HL-60 (cell line): Measurements from ENCODE around the gene CALN1.
"Not testable (repeated sequence)": the region's sequence is repeated elsewhere in the genome, so short reads cannot be mapped to it uniquely, and the experiment has no call there.

ENCODE experiments used
- DNase-seq, 2 experiments: peaks; one replicate each; pipeline ENCODE4 v3.0.0-alpha.2; 2010 to 2020; ENCODE audit warnings: low read depth in 1 of 2, low spot score in 1 of 2
- H3K27ac ChIP-seq: fragments of 250-450 bp; sonication (Bioruptor Pico); replicated peaks from 2 replicates; pipeline ENCODE4 v1.5.1; 2020; ENCODE audit warnings: mild to moderate bottlenecking, moderate library complexity
- H3K27me3 ChIP-seq: fragments of 250-450 bp; sonication (Bioruptor Pico); 2 replicates; pipeline ENCODE4 v1.5.1; 2021; ENCODE audit warnings: mild to moderate bottlenecking, moderate library complexity; ENCODE audit not compliant: insufficient read depth, poor library complexity, severe bottlenecking
- H3K4me3 ChIP-seq: replicated peaks from 2 replicates; pipeline ENCODE4 v1.5.1; 2011; ENCODE audit warnings: mild to moderate bottlenecking, control low read depth, low read length; ENCODE audit not compliant: insufficient read depth
- CTCF ChIP-seq: IDR thresholded peaks from one replicate; pipeline ENCODE4 v1.5.1; 2011; ENCODE audit warnings: low read length, control low read depth, inconsistent platforms; ENCODE audit not compliant: insufficient read depth
- GABPA ChIP-seq: IDR thresholded peaks from 2 replicates; pipeline ENCODE4 v1.6.1; 2012; ENCODE audit warnings: low read depth
- POLR2AphosphoS5 ChIP-seq: IDR thresholded peaks from 2 replicates; pipeline ENCODE4 v1.6.1; 2012; ENCODE audit warnings: low read depth
- SPI1 ChIP-seq: IDR thresholded peaks from 2 replicates; pipeline ENCODE4 v1.6.1; 2012; ENCODE audit warnings: low read depth, mild to moderate bottlenecking, borderline replicate concordance
- TF ChIP-seq, protein P1 (sequence below): IDR thresholded peaks from 2 replicates; pipeline ENCODE4 v1.6.1; 2012; ENCODE audit warnings: low read depth; ENCODE audit not compliant: insufficient replicate concordance

CALN1 gene

DNA sequence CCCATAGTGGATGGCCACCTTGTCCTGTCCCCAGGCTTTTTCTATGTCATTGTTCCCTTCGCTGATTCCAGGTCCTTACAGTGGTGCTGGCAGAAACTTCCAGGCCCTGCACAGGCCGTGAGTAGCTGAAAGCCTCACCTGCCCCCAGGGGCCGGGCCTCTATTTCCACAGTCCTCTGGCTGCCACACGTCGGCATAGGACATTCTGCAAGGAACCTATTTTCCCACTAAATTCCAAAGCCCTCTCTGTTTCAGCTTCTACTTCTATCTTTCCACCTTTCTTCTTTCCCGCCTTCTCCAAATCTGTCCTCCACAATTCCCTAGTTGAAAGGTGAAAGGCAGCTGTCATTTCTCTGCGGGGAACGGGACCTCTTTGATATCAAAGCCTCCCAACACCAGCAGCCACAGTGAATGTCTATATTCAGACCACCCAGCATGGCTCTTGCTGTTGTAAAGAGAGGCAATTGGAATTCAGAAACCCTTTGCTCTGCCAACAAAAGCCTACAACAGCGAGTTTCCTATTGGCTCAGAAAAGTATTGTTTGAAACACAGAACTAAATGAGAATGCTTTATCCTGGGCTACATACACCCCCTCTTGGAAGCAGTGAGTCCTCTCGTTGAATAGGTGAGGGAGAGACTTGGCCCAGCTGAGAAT is 672.5 kb downstream of the CALN1 start:
- no peak overlapping the region for H3K4me3 ChIP-seq
- no peak overlapping the region for H3K27ac ChIP-seq
- DNase-seq = no peak
- no peak for TF ChIP-seq CTCF
- no peak for TF ChIP-seq GABPA
- TF ChIP-seq, protein P1, sequence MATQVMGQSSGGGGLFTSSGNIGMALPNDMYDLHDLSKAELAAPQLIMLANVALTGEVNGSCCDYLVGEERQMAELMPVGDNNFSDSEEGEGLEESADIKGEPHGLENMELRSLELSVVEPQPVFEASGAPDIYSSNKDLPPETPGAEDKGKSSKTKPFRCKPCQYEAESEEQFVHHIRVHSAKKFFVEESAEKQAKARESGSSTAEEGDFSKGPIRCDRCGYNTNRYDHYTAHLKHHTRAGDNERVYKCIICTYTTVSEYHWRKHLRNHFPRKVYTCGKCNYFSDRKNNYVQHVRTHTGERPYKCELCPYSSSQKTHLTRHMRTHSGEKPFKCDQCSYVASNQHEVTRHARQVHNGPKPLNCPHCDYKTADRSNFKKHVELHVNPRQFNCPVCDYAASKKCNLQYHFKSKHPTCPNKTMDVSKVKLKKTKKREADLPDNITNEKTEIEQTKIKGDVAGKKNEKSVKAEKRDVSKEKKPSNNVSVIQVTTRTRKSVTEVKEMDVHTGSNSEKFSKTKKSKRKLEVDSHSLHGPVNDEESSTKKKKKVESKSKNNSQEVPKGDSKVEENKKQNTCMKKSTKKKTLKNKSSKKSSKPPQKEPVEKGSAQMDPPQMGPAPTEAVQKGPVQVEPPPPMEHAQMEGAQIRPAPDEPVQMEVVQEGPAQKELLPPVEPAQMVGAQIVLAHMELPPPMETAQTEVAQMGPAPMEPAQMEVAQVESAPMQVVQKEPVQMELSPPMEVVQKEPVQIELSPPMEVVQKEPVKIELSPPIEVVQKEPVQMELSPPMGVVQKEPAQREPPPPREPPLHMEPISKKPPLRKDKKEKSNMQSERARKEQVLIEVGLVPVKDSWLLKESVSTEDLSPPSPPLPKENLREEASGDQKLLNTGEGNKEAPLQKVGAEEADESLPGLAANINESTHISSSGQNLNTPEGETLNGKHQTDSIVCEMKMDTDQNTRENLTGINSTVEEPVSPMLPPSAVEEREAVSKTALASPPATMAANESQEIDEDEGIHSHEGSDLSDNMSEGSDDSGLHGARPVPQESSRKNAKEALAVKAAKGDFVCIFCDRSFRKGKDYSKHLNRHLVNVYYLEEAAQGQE = no peak
- no peaks in the 10 kb centered on the region for H3K27me3 ChIP-seq

GRCh38 chr7:71737931-71738540 is 674.1 kb downstream of the CALN1 start:
- H3K27ac ChIP-seq, H3K27me3 ChIP-seq, H3K4me3 ChIP-seq, DNase-seq: not testable (repeated sequence)

DNA sequence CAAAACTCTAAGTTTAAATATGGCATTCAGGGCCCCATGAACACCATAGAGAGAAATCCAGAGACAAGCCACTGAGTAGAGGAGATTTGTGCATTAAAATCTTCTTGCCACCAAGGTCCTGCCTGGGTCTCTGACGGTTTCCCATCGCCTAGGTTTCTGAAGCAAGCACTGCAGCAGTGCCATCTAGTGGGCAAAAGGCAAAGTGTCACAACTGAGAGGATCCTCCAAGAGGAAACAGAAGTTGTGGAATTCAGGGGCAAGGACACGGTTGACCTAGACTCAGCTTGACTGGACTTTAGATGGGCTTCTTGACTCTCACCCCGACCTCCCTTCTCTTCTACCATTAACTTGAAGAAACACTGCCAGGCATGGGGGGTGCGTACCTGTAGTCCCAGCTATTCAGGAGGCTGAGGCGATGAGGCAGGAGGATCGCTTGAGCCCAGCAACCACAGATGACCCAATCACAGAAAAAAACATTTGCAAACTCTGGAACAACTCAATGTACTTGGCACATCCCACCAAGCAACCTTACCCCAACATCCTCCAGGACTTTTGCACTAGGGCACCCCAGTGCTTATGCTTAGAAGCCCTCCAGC is 676.1 kb downstream of the CALN1 start:
- peak; percentile 20 to 51 for DNase-seq
- no peak for TF ChIP-seq POLR2AphosphoS5
- TF ChIP-seq, protein P1 = no peak
- TF ChIP-seq SPI1 = no peak
- TF ChIP-seq GABPA = no peak
- peak; percentile 63 for TF ChIP-seq CTCF
- no peaks in the 10 kb centered on the region for H3K27me3 ChIP-seq
- no peak overlapping the region for H3K27ac ChIP-seq
- H3K4me3 ChIP-seq = no peak overlapping the region

DNA sequence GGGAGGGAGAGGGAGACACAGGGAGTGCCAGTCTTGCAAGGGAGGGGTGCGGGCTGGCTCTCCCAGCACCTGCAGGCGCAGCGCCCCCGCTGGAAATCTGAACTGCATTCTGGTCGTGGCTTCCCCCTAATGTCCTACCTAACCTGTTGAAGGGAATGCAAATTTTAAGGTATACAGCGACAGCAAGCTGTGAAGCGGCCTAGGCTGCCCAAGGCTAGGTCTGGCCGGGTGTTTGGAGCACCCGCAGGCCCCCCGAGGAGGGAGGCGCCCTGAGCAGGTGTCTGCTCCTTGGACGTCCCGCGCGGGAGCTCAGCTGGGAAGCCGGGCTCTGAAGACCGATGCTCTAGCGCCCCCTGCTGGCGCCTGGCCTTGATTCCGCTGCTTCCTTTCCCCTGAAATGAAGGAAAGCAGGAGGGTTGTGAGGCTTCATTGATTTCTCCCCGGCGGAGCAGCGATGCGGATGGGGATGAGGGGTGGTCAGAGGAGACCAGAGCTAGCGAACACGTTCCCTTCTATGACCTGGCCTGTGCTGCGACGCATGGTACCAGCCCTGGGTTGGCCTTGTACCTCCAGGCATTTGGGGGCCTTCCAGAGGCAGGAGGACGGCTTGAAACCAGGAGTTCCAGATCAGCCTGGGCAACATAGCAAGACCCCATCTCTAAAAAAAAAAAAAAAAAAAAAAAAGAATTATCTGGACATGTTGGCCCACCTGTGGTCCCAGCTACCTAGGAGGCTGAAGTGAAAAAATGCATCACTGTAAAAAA is 678.8 kb downstream of the CALN1 start:
- no peak overlapping the region for H3K27ac ChIP-seq
- peak; percentile 38 for TF ChIP-seq CTCF
- TF ChIP-seq SPI1 = no peak
- no peaks in the 10 kb centered on the region for H3K27me3 ChIP-seq
- no peak overlapping the region for H3K4me3 ChIP-seq
- peak; percentile 27 to 58 for DNase-seq
